Activated naive CD4-positive, alpha-beta T cell treated with anti-CD3 and anti-CD28 coated beads, Interleukin-2, amount 10 ng/mL, durations not matched to agents 7 days and 5 days (primary cell): ENCODE results near the gene CLMP.
"Not testable (repeated sequence)": the region's sequence is repeated elsewhere in the genome, so short reads cannot be mapped to it uniquely, and the experiment has no call there.

Experiments used
- CTCF ChIA-PET: fragments of 350-600 bp; sonication (Branson Sonifier 250); formaldehyde crosslinking; loops from one replicate; lab custom pipeline; 2021; ENCODE audit warnings: antibody characterized with exemption; lab: Charles Lee
- DNase-seq: peaks from one replicate; pipeline ENCODE4 v3.0.0-alpha.2; 2020
- H3K27ac Mint-ChIP-seq: one replicate; pipeline ENCODE4 v1.8.0; 2021; ENCODE audit warnings: mild to moderate bottlenecking, moderate library complexity, mixed read lengths
- H3K27me3 Mint-ChIP-seq: one replicate; pipeline ENCODE4 v1.8.0; 2021; ENCODE audit warnings: mild to moderate bottlenecking, mixed read lengths
- H3K36me3 Mint-ChIP-seq: one replicate; pipeline ENCODE4 v1.8.0; 2021; ENCODE audit warnings: mixed read lengths
- H3K4me1 Mint-ChIP-seq: one replicate; pipeline ENCODE4 v1.8.0; 2021; ENCODE audit warnings: mixed read lengths
- H3K4me3 Mint-ChIP-seq: one replicate; pipeline ENCODE4 v1.8.0; 2021; ENCODE audit warnings: mild to moderate bottlenecking, moderate library complexity, mixed read lengths
- H3K9me3 Mint-ChIP-seq: one replicate; pipeline ENCODE4 v1.8.0; 2021; ENCODE audit warnings: mixed read lengths

Gene CLMP

GRCh38 chr11:123139206-123139605, 55.8 kb downstream of the CLMP start:
- CTCF ChIA-PET: interaction anchor here (1.2 kb wide), 1 partner anchor 108 kb away, joined by 6 read pairs; no protein-coding TSS in a partner anchor
- Mint-ChIP-seq H3K36me3 (no peaks in the 10 kb centered on the region), H3K4me3 (no peak overlapping the region), H3K9me3 (no peaks in the 10 kb centered on the region), H3K4me1 (peaks cover 2% of the 10 kb centered on the region), H3K27me3 (peaks cover 16% of the 10 kb centered on the region), H3K27ac (no peak overlapping the region)
- DNase-seq: no peak

- Mint-ChIP-seq H3K36me3 (no peaks in the 10 kb centered on the region), H3K4me3 (no peak overlapping the region), H3K9me3 (no peaks in the 10 kb centered on the region), H3K4me1 (peaks cover 2% of the 10 kb centered on the region), H3K27ac (no peak overlapping the region), H3K27me3 (peaks cover 12% of the 10 kb centered on the region)
- DNase-seq: no peak
- CTCF ChIA-PET: interaction anchor here (1.0 kb wide), 1 partner anchor 124 kb away, joined by 3 read pairs; no protein-coding TSS in a partner anchor
These were observed 57.4 kb downstream of the CLMP start for GRCh38 chr11:123137431-123138224.

GRCh38 chr11:123135863-123136446, 59.1 kb downstream of the CLMP start:
- Mint-ChIP-seq H3K9me3 (no peaks in the 10 kb centered on the region), H3K36me3 (no peaks in the 10 kb centered on the region), H3K4me3 (no peak overlapping the region), H3K27ac (no peak overlapping the region), H3K27me3 (peaks cover 12% of the 10 kb centered on the region), H3K4me1 (peaks cover 2% of the 10 kb centered on the region)
- no peak for DNase-seq
- CTCF ChIA-PET: no interaction called here

DNA sequence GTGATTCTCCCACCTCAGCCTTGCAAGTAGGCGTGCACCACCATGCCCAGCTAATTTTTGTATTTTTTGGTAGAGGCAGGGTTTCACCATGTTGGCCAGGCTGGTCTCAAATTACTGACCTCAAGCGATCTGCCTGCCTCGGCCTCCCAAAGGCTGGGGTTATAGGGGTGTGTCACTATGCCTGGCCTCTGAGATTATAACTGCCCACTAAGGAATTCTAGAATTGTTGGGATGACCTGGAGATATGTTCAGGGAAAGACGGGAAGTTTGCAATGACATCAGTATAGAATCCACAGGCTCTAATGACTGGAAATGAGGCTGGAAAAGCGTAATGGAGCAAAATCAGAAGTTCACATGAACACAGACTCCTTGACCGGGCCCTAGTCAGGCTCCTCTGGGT, 62.2 kb downstream of the CLMP start:
- no peaks in the 10 kb centered on the region for H3K9me3 Mint-ChIP-seq
- no peak for DNase-seq
- H3K27ac Mint-ChIP-seq: no peak overlapping the region
- peaks cover 19% of the 10 kb centered on the region for H3K27me3 Mint-ChIP-seq
- no peak overlapping the region for H3K4me3 Mint-ChIP-seq
- H3K36me3 Mint-ChIP-seq: no peaks in the 10 kb centered on the region
- CTCF ChIA-PET: no interaction called here
- H3K4me1 Mint-ChIP-seq: peaks cover 2% of the 10 kb centered on the region

GRCh38 chr11:123132034-123132766, 62.8 kb downstream of the CLMP start:
- CTCF ChIA-PET, H3K27ac Mint-ChIP-seq, DNase-seq, H3K4me1 Mint-ChIP-seq, H3K4me3 Mint-ChIP-seq, H3K36me3 Mint-ChIP-seq, H3K9me3 Mint-ChIP-seq: not testable (repeated sequence)
- peaks cover 12% of the 10 kb centered on the region for H3K27me3 Mint-ChIP-seq

GRCh38 chr11:123129920-123130319, 65.1 kb downstream of the CLMP start:
- Mint-ChIP-seq H3K9me3 (no peaks in the 10 kb centered on the region), H3K27me3 (peaks cover 7% of the 10 kb centered on the region), H3K27ac (no peak overlapping the region), H3K4me3 (no peak overlapping the region), H3K36me3 (no peaks in the 10 kb centered on the region), H3K4me1 (no peaks in the 10 kb centered on the region)
- no peak for DNase-seq
- CTCF ChIA-PET: interaction anchor here (0.8 kb wide), 1 partner anchor 143 kb away, joined by 5 read pairs; no protein-coding TSS in a partner anchor

GRCh38 chr11:123125169-123125568, 69.9 kb downstream of the CLMP start:
- no peaks in the 10 kb centered on the region for H3K9me3 Mint-ChIP-seq
- H3K4me1 Mint-ChIP-seq: no peaks in the 10 kb centered on the region
- no peak overlapping the region for H3K27ac Mint-ChIP-seq
- CTCF ChIA-PET: interaction anchor here (0.8 kb wide), 1 partner anchor 39 kb away, joined by 3 read pairs; no protein-coding TSS in a partner anchor
- H3K27me3 Mint-ChIP-seq: peaks cover 11% of the 10 kb centered on the region
- DNase-seq: no peak
- no peak overlapping the region for H3K4me3 Mint-ChIP-seq
- no peaks in the 10 kb centered on the region for H3K36me3 Mint-ChIP-seq

DNA sequence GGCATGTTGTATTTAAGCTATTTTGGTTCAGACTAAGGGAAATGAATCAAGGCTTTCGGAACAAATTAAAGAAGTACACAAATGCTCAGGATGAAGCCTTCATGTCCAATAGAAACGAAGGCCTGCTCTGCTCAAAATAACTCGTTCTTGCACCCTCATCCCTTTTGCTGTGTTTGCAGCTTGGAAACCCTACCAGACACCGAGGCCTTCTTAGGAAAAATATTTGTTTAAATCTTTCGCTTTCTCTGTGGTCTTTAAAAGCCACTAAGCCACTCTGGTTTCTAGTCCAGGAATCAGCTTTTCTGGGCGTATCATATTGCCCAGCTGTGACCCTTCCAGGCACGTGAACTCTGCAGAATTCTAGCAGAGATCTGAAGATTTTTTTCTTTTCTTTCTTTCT, 72.2 kb downstream of the CLMP start:
- Mint-ChIP-seq H3K27ac (peak overlapping the region; percentile 1), H3K36me3 (no peaks in the 10 kb centered on the region), H3K4me1 (peaks cover 4% of the 10 kb centered on the region), H3K9me3 (no peaks in the 10 kb centered on the region), H3K27me3 (peaks cover 17% of the 10 kb centered on the region), H3K4me3 (no peak overlapping the region)
- DNase-seq: no peak
- CTCF ChIA-PET: interaction anchor here (1.4 kb wide), 1 partner anchor 11 kb away, joined by 3 read pairs; no protein-coding TSS in a partner anchor

DNA sequence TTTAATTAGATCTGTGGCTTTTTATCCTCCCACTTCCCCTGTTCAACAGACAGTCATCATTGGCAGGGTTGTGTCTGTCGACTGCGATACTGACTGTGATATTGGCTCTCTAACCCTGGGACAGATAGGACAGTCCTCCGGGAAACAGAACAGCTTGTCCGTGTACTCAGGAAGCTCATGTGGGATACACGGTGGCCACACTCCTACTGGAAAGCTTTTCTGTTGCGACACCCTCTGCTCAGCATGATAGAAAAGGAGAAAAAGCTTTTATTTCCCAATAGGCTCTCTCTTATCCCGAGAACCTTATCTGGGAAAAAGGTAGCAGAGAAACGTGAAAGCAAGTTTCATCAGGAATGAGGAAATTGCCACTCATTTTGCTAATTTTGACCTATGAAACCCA, 72.7 kb downstream of the CLMP start:
- peaks cover 17% of the 10 kb centered on the region for H3K27me3 Mint-ChIP-seq

GRCh38 chr11:123116486-123116885, 78.6 kb downstream of the CLMP start:
- H3K27me3 Mint-ChIP-seq: peaks cover 17% of the 10 kb centered on the region
- CTCF ChIA-PET: interaction anchor here (9.7 kb wide), 1 partner anchor 129 kb away, joined by 163 read pairs; no protein-coding TSS in a partner anchor
- H3K4me3 Mint-ChIP-seq: no peak overlapping the region
- H3K27ac Mint-ChIP-seq: no peak overlapping the region
- peaks cover 5% of the 10 kb centered on the region for H3K4me1 Mint-ChIP-seq
- H3K36me3 Mint-ChIP-seq: no peaks in the 10 kb centered on the region
- DNase-seq: no peak
- peaks cover 3% of the 10 kb centered on the region for H3K9me3 Mint-ChIP-seq

More for the DNA sequence above, 72.7 kb downstream of the CLMP start:
- no peak for DNase-seq
- H3K27ac Mint-ChIP-seq: no peak overlapping the region
- no peak overlapping the region for H3K4me3 Mint-ChIP-seq
- no peaks in the 10 kb centered on the region for H3K36me3 Mint-ChIP-seq
- CTCF ChIA-PET: interaction anchor here (1.4 kb wide), 1 partner anchor 11 kb away, joined by 3 read pairs; no protein-coding TSS in a partner anchor
- H3K9me3 Mint-ChIP-seq: no peaks in the 10 kb centered on the region
- H3K4me1 Mint-ChIP-seq: peaks cover 4% of the 10 kb centered on the region

DNA sequence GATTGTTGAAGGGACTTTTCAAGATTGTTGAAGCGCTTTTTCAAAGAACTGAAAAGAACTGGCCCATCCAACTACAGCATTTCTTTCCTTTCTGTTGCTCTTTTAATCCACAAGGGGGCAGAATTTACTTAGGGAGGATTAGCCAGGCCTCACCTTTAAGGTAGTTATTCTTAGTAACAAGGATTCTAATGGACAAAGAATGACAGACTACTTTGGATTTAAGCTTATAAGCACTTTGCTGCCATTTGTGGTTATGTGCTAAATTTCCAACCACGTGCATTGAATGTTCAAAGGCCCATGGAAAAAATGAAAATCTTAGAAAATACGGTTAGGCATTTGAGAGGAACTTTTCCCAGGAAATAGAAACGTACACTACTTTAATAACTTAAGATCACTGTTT, 83.6 kb downstream of the CLMP start:
- no peak overlapping the region for H3K27ac Mint-ChIP-seq
- peaks cover 20% of the 10 kb centered on the region for H3K27me3 Mint-ChIP-seq
- peaks cover 15% of the 10 kb centered on the region for H3K4me1 Mint-ChIP-seq
- DNase-seq: no peak
- CTCF ChIA-PET: interaction anchor here (0.7 to 9.7 kb wide), 21 partner anchors 9 to 367 kb away, joined by 3 to 163 read pairs (median 4); no protein-coding TSS in a partner anchor
- H3K36me3 Mint-ChIP-seq: no peaks in the 10 kb centered on the region
- no peak overlapping the region for H3K4me3 Mint-ChIP-seq
- peaks cover 3% of the 10 kb centered on the region for H3K9me3 Mint-ChIP-seq

GRCh38 chr11:123110397-123110796, 84.7 kb downstream of the CLMP start:
- H3K4me3 Mint-ChIP-seq: no peak overlapping the region
- peak; percentile 25 for DNase-seq
- no peak overlapping the region for H3K27ac Mint-ChIP-seq

GRCh38 chr11:123107945-123108495, 87.0 kb downstream of the CLMP start:
- H3K27me3 Mint-ChIP-seq: peaks cover 11% of the 10 kb centered on the region
- H3K27ac Mint-ChIP-seq: no peak overlapping the region
- CTCF ChIA-PET: interaction anchor here (0.8 to 9.7 kb wide), 7 partner anchors 29 to 300 kb away, joined by 3 to 163 read pairs (median 4); no protein-coding TSS in a partner anchor

More at GRCh38 chr11:123110397-123110796, 84.7 kb downstream of the CLMP start:
- peaks cover 20% of the 10 kb centered on the region for H3K27me3 Mint-ChIP-seq
- CTCF ChIA-PET: interaction anchor here (0.7 to 9.7 kb wide), 17 partner anchors 8 to 368 kb away, joined by 3 to 163 read pairs (median 5); no protein-coding TSS in a partner anchor
- H3K4me1 Mint-ChIP-seq: peaks cover 15% of the 10 kb centered on the region
- H3K36me3 Mint-ChIP-seq: no peaks in the 10 kb centered on the region
- H3K9me3 Mint-ChIP-seq: no peaks in the 10 kb centered on the region

More at GRCh38 chr11:123107945-123108495, 87.0 kb downstream of the CLMP start:
- no peak for DNase-seq
- H3K4me3 Mint-ChIP-seq: no peak overlapping the region
- H3K36me3 Mint-ChIP-seq: no peaks in the 10 kb centered on the region
- no peaks in the 10 kb centered on the region for H3K9me3 Mint-ChIP-seq
- peaks cover 19% of the 10 kb centered on the region for H3K4me1 Mint-ChIP-seq
